Heart right ventricle (tissue), 16 donors: ENCODE results near the gene PPP1R8. TPM values are rescaled to one million over a fixed set of nuclear protein-coding genes. Genes with fewer than 3 reads are reported as not detected.
A peak's percentile ranks its signal among the peaks of the same experiment; 100 is the strongest.

Experiments used
- ATAC-seq, 8 donors: fragments of 200-7000 bp; cut with Tn5 transposase; one replicate each; pipeline ENCODE4 v1.9.1; 2020; ENCODE audit warnings: mild to moderate bottlenecking in 8 of 8, moderate library complexity in 8 of 8, moderate number of reproducible peaks in 1 of 8
- DNase-seq, 2 donors: peaks; one replicate each; pipeline ENCODE4 v3.0.0-alpha.2; 2020
- H3K27ac ChIP-seq, 10 donors: fragments of 200-600 bp; sonication (generic) in 2 of 10; one replicate each; pipeline versions ENCODE4 v1.5.0 to v1.8.0; 2020 to 2022; ENCODE audit warnings: mild to moderate bottlenecking in 3 of 10
- H3K27me3 ChIP-seq, 7 donors: fragments of 200-600 bp; one replicate each; pipeline ENCODE4 v1.8.0; 2021 to 2022; ENCODE audit warnings: mild to moderate bottlenecking in 2 of 7
- H3K36me3 ChIP-seq, 9 donors: fragments of 200-600 bp; sonication (generic) in 1 of 9; one replicate each; pipeline versions ENCODE4 v1.5.0 to v1.8.0; 2020 to 2022; ENCODE audit warnings: mild to moderate bottlenecking in 2 of 9
- H3K4me1 ChIP-seq, 9 donors: fragments of 200-600 bp; sonication (generic) in 1 of 9; one replicate each; pipeline versions ENCODE4 v1.5.0 to v1.8.0; 2020 to 2022; ENCODE audit warnings: mild to moderate bottlenecking in 4 of 9
- H3K4me3 ChIP-seq, 10 donors: fragments of 200-600 bp; sonication (generic) in 2 of 10; one replicate each; pipeline versions ENCODE4 v1.5.0 to v1.8.0; 2020 to 2022; ENCODE audit warnings: mild to moderate bottlenecking in 7 of 10, moderate library complexity in 2 of 10
- H3K9me3 ChIP-seq, 11 donors: fragments of 200-600 bp in 10 of 11; sonication (generic) in 2 of 11; one replicate each; pipeline versions ENCODE4 v1.5.0 to v1.8.0; 2013 to 2022; ENCODE audit warnings: mild to moderate bottlenecking in 2 of 11, control low read depth in 1 of 11, moderate library complexity in 1 of 11
- WGBS, 2 donors: extraction: QIAGEN DNeasy Blood & Tissue Kit; methylation state at CpG; one replicate each; pipeline ENCODE4 v1.1.7; 2013; ENCODE audit warnings: inconsistent platforms in 1 of 2; 5-methylcytosine and 5-hydroxymethylcytosine counted together
- intact Hi-C, 10 donors: fragments of 100-400 bp; cut with DNase I; formaldehyde crosslinking; loops; one replicate each; pipeline versions ENCODE4 v1.11.1 to v1.14.2; 2022
- polyA plus RNA-seq, 2 donors: library from polyadenylated mRNA; stranded (reverse); fragments of 200-250 nt; gene quantifications; one replicate each; pipeline ENCODE4 v1.2.3, GENCODE V29; 2013
- total RNA-seq, 10 donors: library from RNA; stranded (reverse); fragmentation: NEBNext Ultra II Directional in 3 of 10; extraction: Animal tissue kit (Norgen Biotek cat#: 25700) in 3 of 10; gene quantifications; one replicate each; pipeline versions ENCODE4 v1.2.1 to v1.2.4, GENCODE V29; 2021 to 2023
- TF ChIP-seq, protein P1 (sequence below), 9 donors: fragments of 200-600 bp; sonication (generic) in 2 of 9; IDR thresholded peaks; one replicate each; pipeline versions ENCODE4 v1.5.0 to v1.8.0; 2021 to 2022; ENCODE audit warnings: antibody characterized with exemption in 9 of 9, mild to moderate bottlenecking in 5 of 9, moderate library complexity in 1 of 9
- donor health status: Arrhythmogenic right ventricular cardiomyopathy.
- donor health status: ischemic (EF 13 %, LVEDD 7.1; RV severe dilation, severe dysfunction).
- donor health status: healthy with polysubstance abuse.
- donor health status: DM: no; HTN: yes; CAD: no.
- donor health status: DM: no; HTN: no; CAD: no.
- donor health status: ischemic (EF 25% LVEDD 6.9; RV normal size, moderate dysfunction).
- donor health status: ischemic (EF 25% LVEDD 5.7; RV mildly dilated, moderate dysfunction).
- donor health status: healthy.
- donor health status: DM: yes; HTN: yes; CAD: no.
- donor health status: Ischemic cardiomyopathy.
- donor health status: ischemic (EF 35%, LVEDD 5.7; RV mildly dilated, moderate dysfunction).
- donor health status: nonischemic (EF 11% LVEDD 7.7; RV severe dilation, severe dysfunction).
- donor health status: DM: yes; HTN: yes; CAD: no.
- donor health status: PGD.
- donor health status: ischemic (EF 29% LVEDD 5.4; RV normal size, mild dysfunction).
- donor health status: nonischemic (EF 23%, LVEDD 6.1; RV moderate dilation, normal function).

Gene PPP1R8
- total and polyA plus RNA-seq, 12 donors, result 13.9 to 33.4 (median 25.6) TPM

DNA sequence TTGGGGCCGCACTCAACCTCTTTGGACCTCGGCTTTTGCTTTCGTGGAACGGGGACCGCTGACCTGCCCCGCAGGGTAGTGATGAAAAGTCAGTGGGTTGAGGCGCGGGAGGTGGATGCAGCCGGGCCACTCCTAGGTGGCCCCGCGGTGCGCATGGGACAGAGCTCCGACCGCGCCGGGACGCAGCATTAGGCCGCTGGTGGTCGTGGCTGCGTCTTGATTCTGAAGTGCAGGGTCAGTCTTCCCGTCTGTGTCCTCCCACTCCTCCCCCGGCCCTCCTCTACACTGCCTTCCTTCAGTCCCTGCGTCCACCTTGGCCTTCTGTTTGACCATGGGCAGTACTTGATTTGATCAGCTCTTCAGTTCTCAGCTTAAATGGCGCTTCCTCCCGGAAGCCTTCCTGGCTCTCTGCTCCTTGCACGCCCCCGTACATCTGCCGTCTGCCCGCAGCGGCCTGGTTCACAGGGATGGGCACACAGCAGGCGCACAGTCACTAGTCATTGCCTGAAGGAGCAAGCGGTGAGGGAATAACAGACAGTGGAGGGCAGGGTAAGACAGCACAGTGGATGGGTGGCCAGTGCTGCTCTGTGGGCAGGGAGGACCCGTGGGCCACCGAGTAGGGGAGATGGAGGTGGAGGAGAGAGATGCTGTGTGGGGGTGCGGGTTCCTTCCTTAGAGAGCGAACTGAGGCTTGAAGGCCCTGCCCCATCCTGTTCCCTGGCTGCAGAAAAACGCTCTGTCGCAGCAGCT lies 42.4 kb downstream of the PPP1R8 start:
- H3K4me1 ChIP-seq, result peaks cover 0 to 68% (median 8%) of the 10 kb centered on the region in 9 donors
- ATAC-seq (peak in 7 of 8 donors; percentile 5 to 40 (median 14)), DNase-seq (no peak)
- no peaks in the 10 kb centered on the region for H3K9me3 ChIP-seq
- peaks cover 0 to 5% (median 0%) of the 10 kb centered on the region in 7 donors for H3K27me3 ChIP-seq
- intact Hi-C loops, result no loop called here
- peak overlapping the region; percentile 40 to 88 (median 68) for H3K4me3 ChIP-seq
- WGBS, 2 donors, result 15 to 17% methylated on average over 38 of the region's 38 CpGs
- peak overlapping the region in 8 of 10 donors; percentile 10 to 93 (median 69) for H3K27ac ChIP-seq
- H3K36me3 ChIP-seq, result peaks cover 0 to 25% (median 0%) of the 10 kb centered on the region in 9 donors
- TF ChIP-seq, protein P1, sequence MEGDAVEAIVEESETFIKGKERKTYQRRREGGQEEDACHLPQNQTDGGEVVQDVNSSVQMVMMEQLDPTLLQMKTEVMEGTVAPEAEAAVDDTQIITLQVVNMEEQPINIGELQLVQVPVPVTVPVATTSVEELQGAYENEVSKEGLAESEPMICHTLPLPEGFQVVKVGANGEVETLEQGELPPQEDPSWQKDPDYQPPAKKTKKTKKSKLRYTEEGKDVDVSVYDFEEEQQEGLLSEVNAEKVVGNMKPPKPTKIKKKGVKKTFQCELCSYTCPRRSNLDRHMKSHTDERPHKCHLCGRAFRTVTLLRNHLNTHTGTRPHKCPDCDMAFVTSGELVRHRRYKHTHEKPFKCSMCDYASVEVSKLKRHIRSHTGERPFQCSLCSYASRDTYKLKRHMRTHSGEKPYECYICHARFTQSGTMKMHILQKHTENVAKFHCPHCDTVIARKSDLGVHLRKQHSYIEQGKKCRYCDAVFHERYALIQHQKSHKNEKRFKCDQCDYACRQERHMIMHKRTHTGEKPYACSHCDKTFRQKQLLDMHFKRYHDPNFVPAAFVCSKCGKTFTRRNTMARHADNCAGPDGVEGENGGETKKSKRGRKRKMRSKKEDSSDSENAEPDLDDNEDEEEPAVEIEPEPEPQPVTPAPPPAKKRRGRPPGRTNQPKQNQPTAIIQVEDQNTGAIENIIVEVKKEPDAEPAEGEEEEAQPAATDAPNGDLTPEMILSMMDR (IDR thresholded peaks at IDR 0.05), result no peak

DNA sequence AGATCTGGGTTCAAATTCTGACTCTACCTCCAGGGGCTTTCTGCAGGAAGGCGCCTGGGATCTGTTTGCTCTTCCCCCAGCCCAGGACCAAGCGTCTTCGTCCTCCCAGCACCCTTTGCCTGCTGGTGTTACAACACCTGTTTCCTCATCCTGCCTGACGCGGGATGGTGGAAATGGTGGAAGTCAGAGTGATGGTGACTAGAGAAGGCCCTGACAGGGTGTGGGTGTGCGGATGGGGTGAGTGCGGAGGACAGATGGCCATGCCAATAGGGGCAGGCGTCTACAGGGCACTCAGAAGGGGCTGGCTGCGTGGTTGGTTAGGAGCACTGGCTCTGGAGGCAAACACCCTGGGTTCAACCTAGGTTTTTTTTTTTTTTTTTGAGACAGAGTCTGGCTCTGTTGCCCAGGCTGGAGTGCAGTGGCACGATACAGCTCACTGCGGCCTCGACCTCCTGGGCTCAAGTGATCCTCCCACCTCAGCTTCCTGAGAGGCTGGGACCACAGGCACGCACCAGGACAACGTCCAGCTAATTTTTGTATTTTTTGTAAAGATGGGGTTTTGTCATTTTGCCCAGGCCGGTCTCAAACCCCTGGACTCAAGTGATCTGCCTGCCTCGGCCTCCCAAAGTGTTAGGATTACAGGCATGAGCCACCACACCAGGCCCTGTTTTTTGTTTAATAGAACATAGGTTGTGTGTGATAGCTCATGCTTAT lies 43.2 kb downstream of the PPP1R8 start:
- peak overlapping the region in 9 of 10 donors; percentile 40 to 88 (median 70) for H3K4me3 ChIP-seq
- intact Hi-C loops, result no loop called here
- TF ChIP-seq, protein P1 (IDR thresholded peaks at IDR 0.05), result no peak
- H3K27ac ChIP-seq, result peak overlapping the region in 8 of 10 donors; percentile 10 to 93 (median 69)
- ATAC-seq, result peak in 6 of 8 donors; percentile 16 to 52 (median 40)
- H3K36me3 ChIP-seq, result peaks cover 0 to 33% (median 0%) of the 10 kb centered on the region in 9 donors
- H3K4me1 ChIP-seq, result peaks cover 0 to 68% (median 8%) of the 10 kb centered on the region in 9 donors
- WGBS, 2 donors, result 70 to 78% methylated on average over 16 of the region's 16 CpGs
- peaks cover 0 to 5% (median 0%) of the 10 kb centered on the region in 7 donors for H3K27me3 ChIP-seq
- H3K9me3 ChIP-seq, result no peaks in the 10 kb centered on the region
- no peak for DNase-seq

DNA sequence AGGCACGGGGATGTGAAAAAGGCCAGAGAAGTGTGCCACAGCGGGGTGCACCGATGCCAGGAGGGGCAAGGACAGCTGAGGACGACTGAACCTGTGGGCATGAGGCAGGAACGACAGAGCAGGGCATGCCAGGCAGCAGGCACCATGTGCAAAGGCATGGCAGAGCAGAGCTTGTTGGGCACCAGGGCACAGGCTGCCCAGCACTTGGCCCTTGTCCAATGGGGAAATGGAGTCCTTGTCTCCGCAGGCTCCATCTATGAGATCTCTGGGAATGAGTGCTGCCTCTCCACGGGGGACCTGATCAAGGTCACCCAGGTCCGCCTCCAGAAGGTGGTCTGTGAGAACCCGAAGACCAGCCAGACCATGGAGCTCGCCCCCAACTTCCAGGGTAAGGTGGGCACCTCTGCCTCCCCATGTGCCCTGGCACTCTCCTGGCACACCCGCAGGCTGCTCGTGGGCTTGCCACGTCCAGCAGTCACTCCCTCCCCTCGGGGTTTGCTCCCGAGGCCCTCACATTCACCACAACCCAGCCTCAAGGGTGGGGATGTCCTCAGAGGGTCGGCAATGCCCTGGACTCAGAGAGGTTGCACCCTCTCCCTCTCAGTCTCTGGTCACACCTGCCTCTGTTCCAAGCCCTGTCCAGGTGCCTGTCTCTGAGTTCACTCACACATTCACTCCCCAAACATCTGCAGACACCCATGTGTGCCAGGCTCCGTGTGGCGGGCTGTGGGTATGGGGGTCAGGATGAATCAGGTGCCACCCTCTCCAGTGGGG lies 45.9 kb downstream of the PPP1R8 start:
- 88 to 90% methylated on average over 18 of the region's 18 CpGs for WGBS, 2 donors
- Histone ChIP-seq H3K27ac (peak overlapping the region in 2 of 10 donors; percentile 14 to 93), H3K4me3 (no peak overlapping the region), H3K9me3 (no peaks in the 10 kb centered on the region), H3K36me3 (peaks cover 0 to 60% (median 0%) of the 10 kb centered on the region in 9 donors), H3K27me3 (peaks cover 0 to 5% (median 0%) of the 10 kb centered on the region in 7 donors), H3K4me1 (peaks cover 0 to 68% (median 8%) of the 10 kb centered on the region in 9 donors)
- intact Hi-C loops, result no loop called here
- DNase-seq (no peak), ATAC-seq (no peak)
- TF ChIP-seq, protein P1 (IDR thresholded peaks at IDR 0.05), result no peak

DNA sequence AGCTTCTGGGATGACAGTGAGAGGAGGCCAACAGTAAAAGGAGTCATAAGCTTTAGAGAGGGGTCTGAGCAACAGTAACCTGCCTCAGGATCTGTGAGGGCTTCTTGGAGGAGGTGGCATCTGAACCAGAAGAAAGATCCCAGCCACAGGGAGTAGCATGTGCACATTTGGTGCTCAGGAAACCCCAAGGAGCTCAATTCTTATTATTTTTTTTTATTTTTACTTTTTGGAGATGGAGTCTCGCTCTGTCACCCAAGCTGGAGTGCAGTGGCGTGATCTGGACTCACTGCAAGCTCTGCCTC lies 46.5 kb downstream of the PPP1R8 start:
- intact Hi-C loops, result no loop called here
- 95 to 100% methylated on average over 2 of the region's 2 CpGs for WGBS, 2 donors

More for the DNA sequence above, 46.5 kb downstream of the PPP1R8 start:
- peak overlapping the region in 1 of 10 donors; percentile 93 for H3K27ac ChIP-seq
- peaks cover 0 to 70% (median 8%) of the 10 kb centered on the region in 9 donors for H3K4me1 ChIP-seq
- no peaks in the 10 kb centered on the region for H3K9me3 ChIP-seq
- H3K36me3 ChIP-seq, result peaks cover 0 to 65% (median 0%) of the 10 kb centered on the region in 9 donors
- DNase-seq (no peak), ATAC-seq (no peak)
- TF ChIP-seq, protein P1 (IDR thresholded peaks at IDR 0.05), result no peak
- peaks cover 0 to 5% (median 0%) of the 10 kb centered on the region in 7 donors for H3K27me3 ChIP-seq
- no peak overlapping the region for H3K4me3 ChIP-seq
